ENCODE measurements around the gene TNFRSF11A.

Gene TNFRSF11A

GRCh38 chr18:62324917-62325805 is at the start of gene TNFRSF11A:
Gene TNFRSF11A, plus strand, starts transcription at chr18:62325310. Its CDS starts 43 bp downstream, at chr18:62325353.
- H3K27me3 Mint-ChIP-seq (ENCODE audit: low read depth): peaks cover 34% of the 10 kb centered on the region
- H3K4me3 Mint-ChIP-seq: peak within 1 kb of the TSS; percentile 96
- H3K36me3 Mint-ChIP-seq (ENCODE audit: low read depth): peaks cover 10% of the 10 kb centered on the region
- H3K4me1 Mint-ChIP-seq (ENCODE audit: low read depth): peaks cover 45% of the 10 kb centered on the region
- H3K9me3 Mint-ChIP-seq: no peaks in the 10 kb centered on the region
- H3K27ac Mint-ChIP-seq: peak within 1 kb of the TSS; percentile 90

- peaks cover 13% of the 10 kb centered on the region for H3K4me1 Mint-ChIP-seq (ENCODE audit: low read depth)
- H3K27ac Mint-ChIP-seq: no peak overlapping the region
- no peak overlapping the region for H3K4me3 Mint-ChIP-seq
- H3K36me3 Mint-ChIP-seq (ENCODE audit: low read depth): peaks cover 28% of the 10 kb centered on the region
- no peaks in the 10 kb centered on the region for H3K27me3 Mint-ChIP-seq (ENCODE audit: low read depth)
- no peaks in the 10 kb centered on the region for H3K9me3 Mint-ChIP-seq
These were observed 48.1 kb upstream of the TNFRSF11A start for GRCh38 chr18:62277045-62277444.

- no peak overlapping the region for H3K27ac Mint-ChIP-seq
- H3K9me3 Mint-ChIP-seq: no peaks in the 10 kb centered on the region
- no peaks in the 10 kb centered on the region for H3K27me3 Mint-ChIP-seq (ENCODE audit: low read depth)
- H3K36me3 Mint-ChIP-seq (ENCODE audit: low read depth): peaks cover 36% of the 10 kb centered on the region
- H3K4me3 Mint-ChIP-seq: no peak overlapping the region
- H3K4me1 Mint-ChIP-seq (ENCODE audit: low read depth): peaks cover 17% of the 10 kb centered on the region
These were observed 45.5 kb upstream of the TNFRSF11A start for GRCh38 chr18:62279561-62279960.

GRCh38 chr18:62280058-62280457 is 45.1 kb upstream of the TNFRSF11A start:
- peaks cover 17% of the 10 kb centered on the region for H3K4me1 Mint-ChIP-seq (ENCODE audit: low read depth)
- H3K27ac Mint-ChIP-seq: no peak overlapping the region
- H3K36me3 Mint-ChIP-seq (ENCODE audit: low read depth): peaks cover 37% of the 10 kb centered on the region
- H3K9me3 Mint-ChIP-seq: no peaks in the 10 kb centered on the region
- H3K4me3 Mint-ChIP-seq: no peak overlapping the region
- no peaks in the 10 kb centered on the region for H3K27me3 Mint-ChIP-seq (ENCODE audit: low read depth)

- peaks cover 39% of the 10 kb centered on the region for H3K36me3 Mint-ChIP-seq (ENCODE audit: low read depth)
- no peaks in the 10 kb centered on the region for H3K9me3 Mint-ChIP-seq
- H3K4me3 Mint-ChIP-seq: no peak overlapping the region
- H3K4me1 Mint-ChIP-seq (ENCODE audit: low read depth): peaks cover 17% of the 10 kb centered on the region
- no peaks in the 10 kb centered on the region for H3K27me3 Mint-ChIP-seq (ENCODE audit: low read depth)
- peak overlapping the region; percentile 16 for H3K27ac Mint-ChIP-seq
These were observed 44.3 kb upstream of the TNFRSF11A start for GRCh38 chr18:62280786-62281185.

GRCh38 chr18:62281684-62282083 is 43.4 kb upstream of the TNFRSF11A start:
- Mint-ChIP-seq H3K4me1 (ENCODE audit: low read depth) (peaks cover 17% of the 10 kb centered on the region), H3K36me3 (ENCODE audit: low read depth) (peaks cover 37% of the 10 kb centered on the region), H3K27ac (no peak overlapping the region), H3K27me3 (ENCODE audit: low read depth) (no peaks in the 10 kb centered on the region), H3K4me3 (no peak overlapping the region), H3K9me3 (no peaks in the 10 kb centered on the region)

- Mint-ChIP-seq H3K4me1 (ENCODE audit: low read depth) (peaks cover 13% of the 10 kb centered on the region), H3K27ac (no peak overlapping the region), H3K36me3 (ENCODE audit: low read depth) (peaks cover 33% of the 10 kb centered on the region), H3K27me3 (ENCODE audit: low read depth) (no peaks in the 10 kb centered on the region), H3K4me3 (no peak overlapping the region), H3K9me3 (no peaks in the 10 kb centered on the region)
These were observed 42.9 kb upstream of the TNFRSF11A start for GRCh38 chr18:62282188-62282629.

- Mint-ChIP-seq H3K9me3 (no peaks in the 10 kb centered on the region), H3K36me3 (ENCODE audit: low read depth) (peaks cover 49% of the 10 kb centered on the region), H3K27me3 (ENCODE audit: low read depth) (no peaks in the 10 kb centered on the region), H3K4me1 (ENCODE audit: low read depth) (peaks cover 16% of the 10 kb centered on the region), H3K27ac (no peak overlapping the region), H3K4me3 (no peak overlapping the region)
These were observed 40.5 kb upstream of the TNFRSF11A start for GRCh38 chr18:62284637-62285036.

- Mint-ChIP-seq H3K36me3 (ENCODE audit: low read depth) (peaks cover 49% of the 10 kb centered on the region), H3K9me3 (no peaks in the 10 kb centered on the region), H3K4me3 (no peak overlapping the region), H3K27ac (no peak overlapping the region), H3K4me1 (ENCODE audit: low read depth) (peaks cover 16% of the 10 kb centered on the region), H3K27me3 (ENCODE audit: low read depth) (no peaks in the 10 kb centered on the region)
These were observed 39.8 kb upstream of the TNFRSF11A start for GRCh38 chr18:62285281-62285680.

- H3K4me3 Mint-ChIP-seq: no peak overlapping the region
- peaks cover 39% of the 10 kb centered on the region for H3K36me3 Mint-ChIP-seq (ENCODE audit: low read depth)
- H3K27ac Mint-ChIP-seq: no peak overlapping the region
- no peaks in the 10 kb centered on the region for H3K27me3 Mint-ChIP-seq (ENCODE audit: low read depth)
- H3K4me1 Mint-ChIP-seq (ENCODE audit: low read depth): peaks cover 3% of the 10 kb centered on the region
- H3K9me3 Mint-ChIP-seq: no peaks in the 10 kb centered on the region
These were observed 37.1 kb upstream of the TNFRSF11A start for GRCh38 chr18:62287781-62288664.

GRCh38 chr18:62288665-62289008 is 36.5 kb upstream of the TNFRSF11A start:
- peaks cover 3% of the 10 kb centered on the region for H3K4me1 Mint-ChIP-seq (ENCODE audit: low read depth)
- H3K36me3 Mint-ChIP-seq (ENCODE audit: low read depth): peaks cover 33% of the 10 kb centered on the region
- no peak overlapping the region for H3K27ac Mint-ChIP-seq
- H3K27me3 Mint-ChIP-seq (ENCODE audit: low read depth): no peaks in the 10 kb centered on the region
- no peak overlapping the region for H3K4me3 Mint-ChIP-seq
- no peaks in the 10 kb centered on the region for H3K9me3 Mint-ChIP-seq

GRCh38 chr18:62289047-62289446 is 36.1 kb upstream of the TNFRSF11A start:
- H3K4me3 Mint-ChIP-seq: no peak overlapping the region
- no peak overlapping the region for H3K27ac Mint-ChIP-seq
- peaks cover 3% of the 10 kb centered on the region for H3K4me1 Mint-ChIP-seq (ENCODE audit: low read depth)
- H3K27me3 Mint-ChIP-seq (ENCODE audit: low read depth): no peaks in the 10 kb centered on the region
- H3K9me3 Mint-ChIP-seq: no peaks in the 10 kb centered on the region
- H3K36me3 Mint-ChIP-seq (ENCODE audit: low read depth): peaks cover 33% of the 10 kb centered on the region

GRCh38 chr18:62294073-62294472 is 31.0 kb upstream of the TNFRSF11A start:
- Mint-ChIP-seq H3K27me3 (ENCODE audit: low read depth) (no peaks in the 10 kb centered on the region), H3K4me1 (ENCODE audit: low read depth) (no peaks in the 10 kb centered on the region), H3K36me3 (ENCODE audit: low read depth) (peaks cover 20% of the 10 kb centered on the region), H3K27ac (no peak overlapping the region), H3K9me3 (no peaks in the 10 kb centered on the region), H3K4me3 (no peak overlapping the region)

GRCh38 chr18:62300359-62300963 is 24.6 kb upstream of the TNFRSF11A start:
- H3K27me3 Mint-ChIP-seq (ENCODE audit: low read depth): no peaks in the 10 kb centered on the region
- H3K9me3 Mint-ChIP-seq: no peaks in the 10 kb centered on the region
- H3K4me1 Mint-ChIP-seq (ENCODE audit: low read depth): peaks cover 5% of the 10 kb centered on the region
- H3K36me3 Mint-ChIP-seq (ENCODE audit: low read depth): peaks cover 51% of the 10 kb centered on the region
- H3K27ac Mint-ChIP-seq: no peak overlapping the region
- H3K4me3 Mint-ChIP-seq: no peak overlapping the region
